BLaER1 treated with 17β-estradiol and CSF1 and Interleukin-3, amounts not matched to agents 10 nM and 100 nM (cell line): ENCODE data around the gene LUC7L.
A peak's percentile ranks its signal among the peaks of the same experiment; 100 is the strongest.
"Not testable (repeated sequence)": the region's sequence is repeated elsewhere in the genome, so short reads cannot be mapped to it uniquely, and the experiment has no call there.

Source experiments
- H3K27ac ChIP-seq, 11 experiments: shearing (Covaris generic); formaldehyde crosslinking; 2 replicates each; pipeline ENCODE4 v1.8.1; 2022
- H3K27me3 ChIP-seq, 11 experiments: shearing (Covaris generic); formaldehyde crosslinking; 2 replicates each; pipeline ENCODE4 v1.8.1; 2022
- H3K36me3 ChIP-seq, 11 experiments: shearing (Covaris generic); formaldehyde crosslinking; 2 replicates each; pipeline ENCODE4 v1.8.1; 2022
- H3K4me1 ChIP-seq, 10 experiments: shearing (Covaris generic); formaldehyde crosslinking; 2 replicates each; pipeline ENCODE4 v1.8.1; 2022
- H3K4me2 ChIP-seq, 11 experiments: shearing (Covaris generic); formaldehyde crosslinking; 2 replicates each; pipeline ENCODE4 v1.8.1; 2022
- H3K4me3 ChIP-seq, 10 experiments: shearing (Covaris generic); formaldehyde crosslinking; 2 replicates each; pipeline ENCODE4 v1.8.1; 2022
- H3K9ac ChIP-seq, 11 experiments: shearing (Covaris generic); formaldehyde crosslinking; 2 replicates each; pipeline ENCODE4 v1.8.1; 2022
- H3K9me3 ChIP-seq, 11 experiments: shearing (Covaris generic); formaldehyde crosslinking; replicated peaks in 1 of 11; 2 replicates each; pipeline ENCODE4 v1.8.1; 2022
- H4K20me1 ChIP-seq, 11 experiments: shearing (Covaris generic); formaldehyde crosslinking; 2 replicates each; pipeline ENCODE4 v1.8.1; 2022
- Cebpa-rat ChIP-seq, 11 experiments: shearing (Covaris generic); IDR thresholded peaks; 2 replicates each; pipeline ENCODE4 v1.8.1; 2022

LUC7L gene

DNA sequence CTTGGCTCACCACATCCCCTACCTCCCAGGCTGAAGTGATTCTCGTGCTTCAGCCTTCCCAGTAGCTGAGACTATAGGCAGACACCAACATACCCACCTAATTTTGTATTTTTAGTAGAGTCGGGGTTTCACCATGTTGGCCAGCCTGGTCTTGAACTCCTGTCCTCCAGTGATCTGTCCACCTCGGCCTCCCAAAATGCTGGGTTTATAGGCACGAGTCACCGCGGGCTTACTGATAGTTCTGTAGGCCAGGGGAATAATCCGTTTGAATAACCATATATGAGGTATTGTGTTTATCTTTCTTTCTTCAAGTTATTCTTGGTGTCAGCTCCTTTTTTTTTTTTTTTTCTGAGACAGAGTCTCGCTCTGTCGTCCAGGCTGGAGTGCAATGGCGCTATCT lies 13.0 kb upstream of the LUC7L start:
- Histone ChIP-seq H3K4me2 (peak overlapping the region; percentile 31 to 84 (median 66)), H3K9ac (peak overlapping the region in 8 of 11 experiments; percentile 12 to 54 (median 36); a peak in 10 of 22 replicates), H4K20me1 (peaks cover 0 to 9% (median 3%) of the 10 kb centered on the region in 11 experiments; a peak in 7 of 22 replicates), H3K4me1 (peaks cover 56 to 78% (median 66%) of the 10 kb centered on the region in 10 experiments), H3K36me3 (peaks cover 0 to 23% (median 10%) of the 10 kb centered on the region in 11 experiments; a peak in 14 of 22 replicates), H3K27me3 (no peaks in the 10 kb centered on the region), H3K27ac (peak overlapping the region in 10 of 11 experiments; percentile 19 to 69 (median 54); a peak in 18 of 22 replicates), H3K9me3 (peaks cover 0 to 9% (median 7%) of the 10 kb centered on the region in 11 experiments; a peak in 10 of 22 replicates), H3K4me3 (no peak overlapping the region)
- no peak for TF ChIP-seq Cebpa-rat (IDR thresholded peaks at IDR 0.05)

DNA sequence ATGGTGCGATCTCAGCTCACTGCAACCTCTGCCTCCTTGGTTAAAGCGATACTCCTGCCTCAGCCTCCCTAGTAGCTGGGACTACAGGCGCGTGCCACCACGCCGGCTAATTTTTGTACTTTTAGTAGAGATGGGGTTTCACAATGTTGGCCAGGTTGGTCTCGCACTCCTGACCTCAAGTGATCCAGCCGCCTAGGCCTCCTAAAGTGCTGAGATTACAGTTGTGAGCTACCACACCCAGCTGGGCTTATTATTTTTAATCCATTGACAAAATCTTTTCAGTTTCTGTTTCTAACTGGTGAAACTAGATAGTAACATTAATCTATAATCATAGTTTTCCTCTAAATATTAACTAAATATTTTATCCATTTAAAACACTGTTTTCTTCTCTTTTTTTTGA lies 11.3 kb upstream of the LUC7L start:
- Histone ChIP-seq H3K4me2 (peak overlapping the region in 9 of 11 experiments; percentile 29 to 84 (median 59); a peak in 17 of 22 replicates), H3K4me3 (no peak overlapping the region)
- TF ChIP-seq Cebpa-rat (IDR thresholded peaks at IDR 0.05) = no peak

DNA sequence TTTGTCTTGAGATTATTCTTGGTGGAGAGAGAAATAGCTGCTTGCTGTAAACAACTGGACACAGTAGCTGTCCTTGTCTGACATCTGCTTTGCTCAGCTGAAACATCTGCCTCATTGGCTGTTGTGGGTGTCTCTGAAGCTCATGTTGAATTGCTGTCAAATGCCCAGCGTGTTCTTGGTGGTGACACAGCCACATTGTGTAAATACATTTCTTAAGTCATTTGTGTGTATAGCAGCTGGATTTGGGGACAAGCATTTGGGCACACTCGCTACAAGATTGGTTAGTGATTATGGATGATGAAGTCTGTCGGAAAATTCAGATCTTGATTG lies 10.7 kb upstream of the LUC7L start:
- TF ChIP-seq Cebpa-rat (IDR thresholded peaks at IDR 0.05) = no peak
- H3K9ac ChIP-seq = peak overlapping the region in 7 of 11 experiments; percentile 2 to 43 (median 8); a peak in 4 of 22 replicates
- peak overlapping the region; percentile 7 to 65 (median 28); a peak in 15 of 22 replicates for H3K27ac ChIP-seq
- H3K36me3 ChIP-seq = peaks cover 0 to 26% (median 10%) of the 10 kb centered on the region in 11 experiments; a peak in 14 of 22 replicates
- H3K4me2 ChIP-seq = peak overlapping the region in 10 of 11 experiments; percentile 4 to 84 (median 48); a peak in 19 of 22 replicates
- no peaks in the 10 kb centered on the region for H3K27me3 ChIP-seq
- no peak overlapping the region for H3K4me3 ChIP-seq
- peaks cover 59 to 69% (median 64%) of the 10 kb centered on the region in 10 experiments for H3K4me1 ChIP-seq
- H3K9me3 ChIP-seq = peaks cover 0 to 9% (median 7%) of the 10 kb centered on the region in 11 experiments; a peak in 10 of 22 replicates
- peaks cover 0 to 9% (median 0%) of the 10 kb centered on the region in 11 experiments; a peak in 7 of 22 replicates for H4K20me1 ChIP-seq

More for the DNA sequence above, 11.3 kb upstream of the LUC7L start:
- H3K9me3 ChIP-seq = peaks cover 0 to 9% (median 7%) of the 10 kb centered on the region in 11 experiments; a peak in 10 of 22 replicates
- H3K27ac ChIP-seq = peak overlapping the region in 9 of 11 experiments; percentile 7 to 68 (median 53); a peak in 11 of 22 replicates
- peaks cover 0 to 9% (median 0%) of the 10 kb centered on the region in 11 experiments; a peak in 7 of 22 replicates for H4K20me1 ChIP-seq
- peaks cover 63 to 75% (median 69%) of the 10 kb centered on the region in 10 experiments for H3K4me1 ChIP-seq
- peak overlapping the region in 5 of 11 experiments; percentile 2 to 43 (median 8); a peak in 4 of 22 replicates for H3K9ac ChIP-seq
- H3K27me3 ChIP-seq = no peaks in the 10 kb centered on the region
- H3K36me3 ChIP-seq = peaks cover 0 to 26% (median 10%) of the 10 kb centered on the region in 11 experiments; a peak in 14 of 22 replicates

DNA sequence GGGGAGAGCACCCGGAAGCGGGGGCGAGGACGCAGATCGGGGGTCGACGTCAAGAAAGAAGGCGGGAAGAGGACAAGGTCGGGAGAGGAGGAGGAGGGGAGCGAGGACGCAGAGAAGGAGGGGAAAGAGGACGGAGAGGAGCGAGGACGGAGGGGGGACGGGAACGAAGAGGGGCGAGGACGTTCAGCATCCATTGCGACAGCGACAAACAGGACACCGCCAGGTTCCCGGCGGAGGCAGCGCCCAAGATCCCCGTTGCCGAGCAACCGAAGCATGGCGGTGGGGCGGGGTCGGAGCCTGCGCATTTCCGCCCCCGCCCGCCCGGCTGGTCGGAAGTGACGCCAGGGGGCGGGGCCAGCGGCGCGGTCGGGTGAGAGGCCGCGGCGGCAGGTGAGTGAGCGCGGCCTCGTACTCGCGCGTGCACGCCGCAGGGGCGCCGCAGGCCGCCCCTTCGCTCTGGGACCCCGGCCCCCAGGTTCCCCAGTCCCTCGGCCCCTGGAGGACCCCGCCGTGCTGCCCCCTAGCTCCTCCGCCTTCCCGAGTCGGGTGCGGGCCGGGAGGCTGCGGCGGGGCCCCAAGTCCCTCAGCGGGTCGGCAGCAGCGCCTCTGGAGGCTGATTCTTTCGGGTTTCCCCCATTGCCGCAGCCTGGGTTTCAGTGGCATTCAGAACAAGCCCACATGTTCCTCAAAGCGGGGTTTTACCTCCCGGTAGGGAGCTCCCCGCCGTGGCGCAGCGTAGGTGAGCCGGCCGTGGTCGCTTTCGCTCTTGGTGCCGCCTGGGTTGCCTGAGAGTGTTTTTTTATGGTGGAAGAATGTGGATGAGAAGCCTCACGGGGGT lies 5.4 kb upstream of the LUC7L start, which contains the start of gene FAM234A:
FAM234A (plus strand) TSS at position 354 of the 838 bp plus-strand sequence. CDS start 19,593 bp downstream, outside the sequence.
- peak within 1 kb of the TSS; percentile 79 to 95 (median 85) for H3K27ac ChIP-seq
- no peaks in the 10 kb centered on the region for H3K9me3 ChIP-seq
- H3K4me3 ChIP-seq = peak within 1 kb of the TSS; percentile 74 to 89 (median 82)
- H3K9ac ChIP-seq = peak within 1 kb of the TSS; percentile 79 to 93 (median 88)
- TF ChIP-seq Cebpa-rat (IDR thresholded peaks at IDR 0.05) = 0 out of 22 replicates have a peak, but pooled peaks of 3 of the 11 experiments have one; percentile 19 to 40 (median 30)
- peaks cover 25 to 30% (median 29%) of the 10 kb centered on the region in 10 experiments for H3K4me1 ChIP-seq
- H3K4me2 ChIP-seq = peak within 1 kb of the TSS; percentile 81 to 94 (median 92)
- H4K20me1 ChIP-seq = peaks cover 0 to 7% (median 0%) of the 10 kb centered on the region in 11 experiments; a peak in 4 of 22 replicates
- H3K27me3 ChIP-seq = no peaks in the 10 kb centered on the region
- peaks cover 0 to 12% (median 4%) of the 10 kb centered on the region in 11 experiments; a peak in 8 of 22 replicates for H3K36me3 ChIP-seq

DNA sequence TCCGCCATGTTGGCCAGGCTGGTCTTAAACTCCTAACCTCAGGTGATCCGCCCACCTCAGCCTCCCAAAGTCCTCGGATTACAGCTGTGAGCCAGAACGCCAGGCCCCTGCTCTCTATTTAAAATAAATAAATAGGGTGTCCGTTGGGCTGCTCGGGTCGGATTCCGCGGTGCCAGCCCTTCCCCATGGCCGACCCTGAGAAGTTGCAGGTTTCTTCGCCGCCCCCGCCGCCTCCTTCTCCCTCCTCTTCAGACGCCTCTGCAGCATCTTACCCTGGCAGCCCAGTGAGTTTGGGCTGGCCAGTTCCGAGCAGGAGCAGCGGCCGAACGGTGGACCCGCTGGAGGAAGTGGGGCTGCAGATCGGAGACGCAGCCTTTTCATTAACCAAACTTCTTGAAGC lies 1.7 kb upstream of the LUC7L start:
- Histone ChIP-seq H4K20me1 (peaks cover 29 to 36% (median 32%) of the 10 kb centered on the region in 11 experiments), H3K9ac (no peak overlapping the region), H3K27ac (no peak overlapping the region), H3K4me3 (no peak overlapping the region), H3K4me1 (peaks cover 34 to 43% (median 34%) of the 10 kb centered on the region in 10 experiments), H3K4me2 (no peak overlapping the region), H3K9me3 (no peaks in the 10 kb centered on the region), H3K27me3 (no peaks in the 10 kb centered on the region), H3K36me3 (peaks cover 19 to 28% (median 24%) of the 10 kb centered on the region in 11 experiments)
- no peak for TF ChIP-seq Cebpa-rat (IDR thresholded peaks at IDR 0.05)

DNA sequence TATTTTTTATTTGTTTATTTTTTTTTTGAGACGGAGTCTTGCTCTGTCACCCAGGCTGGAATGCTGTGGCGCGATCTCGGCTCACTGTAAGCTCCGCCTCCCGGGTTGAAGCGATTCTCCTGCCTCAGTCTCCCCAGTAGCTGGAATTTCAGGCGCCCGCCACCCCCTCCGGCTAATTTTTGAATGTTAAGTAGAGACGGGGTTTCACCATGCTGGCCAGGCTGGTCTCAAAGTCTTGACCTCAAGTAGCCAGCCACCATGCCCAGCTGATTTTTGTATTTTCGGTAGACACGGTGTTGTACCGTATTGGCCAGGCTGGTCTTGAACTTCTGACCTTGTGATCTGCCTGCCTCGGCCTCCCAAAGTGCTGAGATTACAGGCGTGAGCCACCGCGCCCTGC lies 1.1 kb upstream of the LUC7L start:
- not testable (repeated sequence) for H3K9ac ChIP-seq, H3K4me3 ChIP-seq, H3K9me3 ChIP-seq, H3K4me2 ChIP-seq, H3K27ac ChIP-seq, H3K27me3 ChIP-seq
- peaks cover 28 to 37% (median 29%) of the 10 kb centered on the region in 10 experiments for H3K4me1 ChIP-seq
- peaks cover 34 to 42% (median 37%) of the 10 kb centered on the region in 11 experiments for H4K20me1 ChIP-seq
- peaks cover 23 to 33% (median 30%) of the 10 kb centered on the region in 11 experiments for H3K36me3 ChIP-seq

DNA sequence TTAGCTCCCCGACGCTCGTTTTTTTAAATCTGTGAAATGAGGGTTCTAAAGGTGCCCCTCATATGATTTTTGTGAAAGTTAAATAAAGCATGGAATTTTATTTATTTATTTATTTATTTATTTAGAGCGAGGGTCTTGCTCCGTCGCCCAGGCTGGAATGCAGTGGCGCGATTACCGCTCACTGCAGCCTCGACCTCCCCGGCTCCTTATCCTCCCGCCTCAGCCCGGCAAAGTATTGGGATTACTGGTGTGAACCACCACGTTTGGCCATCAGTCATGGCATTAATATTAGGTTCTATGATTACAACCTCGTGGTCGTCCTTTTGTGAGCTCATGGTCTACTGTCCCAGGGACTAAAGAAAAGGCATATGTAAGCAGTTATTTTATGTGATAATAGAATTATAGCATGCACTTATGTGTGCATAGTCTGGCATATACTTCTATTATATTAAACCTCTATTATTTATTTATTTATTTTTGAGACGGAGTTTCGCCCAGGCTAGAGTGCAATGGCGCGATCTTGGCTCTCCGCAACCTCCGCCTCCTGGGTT lies 557 bp upstream of the LUC7L start:
- H3K4me2 ChIP-seq = peak overlapping the region; percentile 78 to 95 (median 87)
- peak overlapping the region in 9 of 11 experiments; percentile 91 to 98 (median 96); a peak in 10 of 22 replicates for H3K9ac ChIP-seq

DNA sequence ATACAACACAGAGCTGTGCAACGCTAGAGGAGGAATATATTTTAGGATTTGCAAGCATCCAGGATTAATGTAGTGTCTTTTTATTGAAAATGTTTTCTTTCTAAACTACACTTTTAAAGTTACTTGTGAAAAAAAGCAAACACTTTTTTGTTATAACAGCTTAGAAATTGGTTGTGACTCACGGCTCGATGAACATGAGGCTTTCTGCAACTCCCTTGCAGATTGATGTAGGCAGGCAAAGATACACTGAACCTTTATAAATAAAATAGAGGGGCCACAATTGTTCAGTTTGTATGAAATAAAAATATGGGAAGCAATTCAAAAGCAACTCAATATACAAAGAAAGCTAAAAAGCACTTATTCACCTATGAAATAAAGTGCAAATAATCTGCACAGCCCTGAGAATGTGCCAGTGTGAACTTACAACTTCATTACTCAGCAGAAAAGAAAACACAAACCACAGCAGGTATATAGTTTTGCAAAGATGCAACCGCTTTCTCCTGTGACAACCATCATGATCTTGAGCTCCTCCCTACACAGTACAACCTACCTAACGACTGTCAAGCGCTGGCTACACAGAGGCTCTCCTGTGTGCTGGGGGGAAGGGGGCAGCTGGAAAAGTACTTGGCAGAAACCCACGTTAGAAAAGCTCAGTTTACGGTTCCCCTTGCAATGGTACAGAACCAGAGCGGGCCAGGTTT lies 948 bp downstream of the LUC7L start:
- Histone ChIP-seq H3K27ac (peak overlapping the region; percentile 90 to 98 (median 95); a peak in 21 of 22 replicates), H3K4me3 (peak overlapping the region; percentile 73 to 95 (median 85)), H3K4me2 (peak overlapping the region; percentile 78 to 95 (median 87)), H3K27me3 (no peaks in the 10 kb centered on the region), H3K4me1 (peaks cover 18 to 28% (median 22%) of the 10 kb centered on the region in 10 experiments), H3K36me3 (peaks cover 43 to 54% (median 50%) of the 10 kb centered on the region in 11 experiments), H3K9ac (peak overlapping the region; percentile 91 to 98 (median 95)), H3K9me3 (no peaks in the 10 kb centered on the region), H4K20me1 (peaks cover 40 to 59% (median 57%) of the 10 kb centered on the region in 11 experiments)
- TF ChIP-seq Cebpa-rat (IDR thresholded peaks at IDR 0.05) = no peak

More for the DNA sequence above, 557 bp upstream of the LUC7L start:
- Histone ChIP-seq H3K4me1 (peaks cover 27 to 36% (median 29%) of the 10 kb centered on the region in 10 experiments), H4K20me1 (peaks cover 37 to 44% (median 42%) of the 10 kb centered on the region in 11 experiments), H3K27ac (peak overlapping the region in 6 of 11 experiments; percentile 90 to 98 (median 96); a peak in 7 of 22 replicates), H3K27me3 (no peaks in the 10 kb centered on the region), H3K4me3 (peak overlapping the region; percentile 73 to 95 (median 85); a peak in 16 of 20 replicates), H3K36me3 (peaks cover 28 to 39% (median 35%) of the 10 kb centered on the region in 11 experiments), H3K9me3 (no peaks in the 10 kb centered on the region)
- no peak for TF ChIP-seq Cebpa-rat (IDR thresholded peaks at IDR 0.05)
